T47D (cell line): ENCODE results near the gene HOXC9.

Experiments
- DNase-seq, 2 experiments: peaks; one replicate each; pipeline versions ENCODE4 v3.0.0 to v3.0.0-alpha.2; 2011 to 2012; ENCODE audit warnings: low read depth in 1 of 2, low spot score in 1 of 2
- JUND ChIP-seq: IDR thresholded peaks from 2 replicates; pipeline ENCODE4 v1.6.1; 2012; ENCODE audit warnings: low read depth
- in situ Hi-C: cut with HindIII; loops from 2 replicates; pipeline ENCODE4 v1.10.0; 2016; ENCODE audit warnings: low sequenced_read_pairs, low pct_unique_long_range_greater_than_20kb

HOXC9 gene

DNA sequence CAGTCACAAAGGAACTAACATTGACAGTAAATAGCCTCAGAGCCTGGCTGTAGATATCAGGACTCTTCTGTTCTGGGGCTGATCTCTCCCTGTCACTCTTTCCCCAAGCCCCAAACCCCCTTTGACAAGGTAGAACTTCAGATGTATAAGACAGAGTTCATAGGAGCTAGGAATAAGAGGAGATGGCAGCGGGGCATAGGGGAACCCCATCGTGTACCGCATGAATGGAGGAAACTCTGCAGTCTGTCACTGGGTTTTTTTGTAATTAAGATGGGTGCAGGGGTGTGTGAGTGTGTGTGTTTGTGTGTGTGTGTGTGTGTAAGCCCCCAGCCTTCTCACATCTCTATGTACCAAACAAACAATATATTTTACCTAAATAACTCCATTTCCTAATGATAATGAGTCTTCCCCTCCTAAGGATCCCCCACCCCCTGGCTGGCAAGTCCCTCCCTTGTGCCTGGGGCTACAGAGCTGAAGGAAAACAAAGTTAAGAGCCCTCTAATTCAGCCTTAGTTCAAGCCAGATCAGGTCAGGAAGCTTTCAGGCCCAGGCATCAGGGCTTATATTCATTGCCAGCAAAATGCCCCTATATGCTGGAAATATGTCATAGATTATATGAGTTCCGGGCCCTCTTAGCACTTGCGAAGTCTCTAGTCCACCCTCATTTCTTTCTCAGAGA, 44.6 kb downstream of the HOXC9 start:
- in situ Hi-C loops, result no loop called here
- DNase-seq, result no peak
- no peak for TF ChIP-seq JUND

DNA sequence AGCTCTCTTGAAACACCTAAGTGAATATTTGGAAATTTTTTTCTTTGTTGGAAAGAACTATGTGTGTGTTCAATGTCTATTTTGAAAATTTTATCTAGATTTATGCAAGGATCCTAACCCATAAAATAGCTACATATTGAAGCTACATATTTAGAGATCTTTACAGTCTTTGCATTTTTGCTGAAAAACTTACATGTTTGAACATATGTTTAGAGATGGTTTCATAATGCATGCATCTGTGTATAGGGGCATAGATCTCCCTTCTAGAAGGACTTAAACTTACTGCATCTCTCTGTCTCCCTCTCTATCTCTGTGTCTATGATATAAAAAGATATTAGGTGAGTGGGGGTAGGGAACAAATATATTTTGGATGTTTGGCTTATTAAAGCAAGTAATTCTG, 45.4 kb downstream of the HOXC9 start:
- no peak for DNase-seq
- no peak for TF ChIP-seq JUND
- in situ Hi-C loops, result no loop called here

- in situ Hi-C loops, result no loop called here
- DNase-seq, result no peak
- no peak for TF ChIP-seq JUND
Observed at GRCh38 chr12:54045868-54046521, 46.0 kb downstream of the HOXC9 start.

DNA sequence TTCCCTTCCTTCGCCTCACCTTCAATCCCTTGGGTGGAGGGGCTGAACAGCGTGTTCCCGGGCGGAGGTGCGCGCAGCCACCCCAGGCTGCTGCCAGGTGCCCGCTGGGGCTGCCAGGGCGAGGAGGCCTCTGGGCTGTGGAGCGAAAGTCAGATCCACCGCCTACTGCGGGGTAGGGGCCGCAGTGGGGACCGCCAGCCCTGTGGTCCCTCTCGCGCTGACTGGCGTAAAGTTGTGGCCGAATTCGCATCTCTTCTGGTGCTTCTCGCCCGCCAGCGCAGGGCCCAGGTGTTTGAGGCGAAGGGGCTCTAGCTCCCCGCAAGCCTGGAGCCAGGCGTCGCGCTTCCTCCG, 46.8 kb downstream of the HOXC9 start:
- in situ Hi-C loops, result no loop called here
- DNase-seq, result no peak
- TF ChIP-seq JUND, result no peak

- DNase-seq, result no peak
- in situ Hi-C loops, result no loop called here
- no peak for TF ChIP-seq JUND
Observed at GRCh38 chr12:54047160-54047963, 47.4 kb downstream of the HOXC9 start.

- no peak for TF ChIP-seq JUND
- in situ Hi-C loops, result no loop called here
Observed at GRCh38 chr12:54047964-54048303, 48.0 kb downstream of the HOXC9 start.

GRCh38 chr12:54048406-54049093, 48.6 kb downstream of the HOXC9 start:
- in situ Hi-C loops, result no loop called here
- DNase-seq, result no peak
- no peak for TF ChIP-seq JUND

More at GRCh38 chr12:54047964-54048303, 48.0 kb downstream of the HOXC9 start:
- no peak for DNase-seq

DNA sequence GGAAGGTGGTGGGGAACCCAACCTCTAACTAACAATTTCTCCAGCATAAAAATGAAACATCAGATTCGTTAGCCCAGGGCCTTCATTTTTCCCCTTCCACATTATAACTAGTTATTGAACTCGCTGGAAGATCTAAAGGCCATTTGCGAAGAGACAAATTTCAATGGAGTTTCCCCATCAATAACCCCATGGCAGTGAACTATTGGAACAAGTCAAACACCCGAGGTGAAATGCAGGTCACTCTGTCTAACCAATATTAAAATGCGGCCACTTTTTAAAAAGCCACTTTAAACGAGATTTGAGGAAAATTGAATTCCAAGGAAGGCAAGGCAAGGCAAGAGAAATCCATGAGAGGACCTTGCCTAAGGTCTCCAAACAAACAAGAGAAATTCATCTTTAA, 49.1 kb downstream of the HOXC9 start:
- in situ Hi-C loops, result no loop called here
- no peak for DNase-seq
- no peak for TF ChIP-seq JUND

- in situ Hi-C loops, result no loop called here
- DNase-seq, result no peak
- TF ChIP-seq JUND, result no peak
Observed at GRCh38 chr12:54050482-54050810, 50.5 kb downstream of the HOXC9 start.

DNA sequence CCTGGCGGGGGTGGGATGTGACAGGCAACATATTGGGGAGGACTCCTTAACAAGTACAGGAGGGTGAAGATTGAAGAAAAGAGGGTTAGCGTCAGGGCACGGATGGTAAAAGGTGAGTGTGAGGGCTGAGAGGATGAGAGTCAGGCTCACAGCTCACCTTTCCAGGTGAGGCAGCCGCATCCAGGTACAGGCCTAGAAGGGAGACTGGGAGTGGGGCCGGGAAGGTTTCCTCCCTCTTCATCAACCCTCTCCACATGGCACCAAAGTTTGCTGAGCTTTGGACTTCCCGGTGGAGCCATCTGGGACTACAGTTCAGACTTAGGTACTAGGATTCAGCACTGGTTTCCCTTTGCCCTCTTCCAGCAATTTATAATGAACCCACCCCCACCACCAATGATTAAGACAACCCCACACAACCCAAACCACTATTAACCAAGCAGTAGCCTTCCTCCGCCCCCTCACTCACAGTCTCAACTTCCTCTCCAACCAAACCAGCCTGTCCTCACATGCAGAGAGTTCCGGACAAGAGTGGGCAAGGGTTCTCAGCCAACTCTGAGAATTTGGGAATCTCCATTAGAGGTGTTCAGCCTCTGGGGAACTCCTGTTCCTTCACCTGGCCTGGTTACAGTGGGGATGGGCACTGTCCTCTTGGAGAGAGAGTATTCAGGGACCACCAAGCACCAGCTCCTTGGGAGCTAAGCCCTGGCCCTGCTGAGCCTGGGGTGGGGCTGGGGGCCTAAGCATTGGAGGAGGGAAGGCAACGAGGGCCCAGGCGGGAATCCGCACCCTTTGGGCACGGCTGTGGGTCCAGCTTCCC, 51.3 kb downstream of the HOXC9 start:
- TF ChIP-seq JUND, result no peak
- no peak for DNase-seq
- in situ Hi-C loops, result no loop called here

DNA sequence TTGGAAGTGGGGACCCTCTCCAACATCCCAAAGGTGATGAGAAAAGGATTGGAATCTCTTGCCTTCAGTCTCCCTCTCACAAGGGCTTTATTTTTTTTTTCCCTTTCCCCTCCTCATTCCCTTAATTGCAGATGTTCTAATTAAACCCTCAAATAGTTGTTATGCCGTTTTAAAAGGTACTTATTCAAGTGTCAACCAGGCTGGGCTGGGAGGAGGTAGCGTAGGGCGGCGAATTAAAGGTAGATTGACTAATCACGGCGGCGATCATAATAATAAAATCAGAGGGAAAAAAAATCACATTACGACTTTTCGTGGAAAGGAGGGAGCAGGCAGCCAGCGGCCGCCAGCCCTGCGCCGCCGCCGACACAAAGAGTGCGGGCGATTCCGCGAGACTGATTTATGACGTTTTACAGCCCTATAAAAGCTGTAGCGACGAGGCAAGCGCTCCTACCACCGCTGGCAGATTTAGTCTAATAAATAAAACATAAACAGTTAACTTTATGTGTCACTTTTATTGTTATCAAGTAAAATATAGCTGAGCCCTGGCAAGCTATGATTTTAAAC, 52.0 kb downstream of the HOXC9 start:
- in situ Hi-C loops, result no loop called here
- DNase-seq, result no peak
- TF ChIP-seq JUND, result no peak
